ENCODE results near the gene FBXO44.

The FBXO44 gene

GRCh38 chr1:11640101-11640500 is 14.6 kb upstream of the FBXO44 start:
- no peak for DNase-seq

GRCh38 chr1:11640944-11641343 is 13.7 kb upstream of the FBXO44 start:
- no peak for DNase-seq

- DNase-seq: no peak
Observed at GRCh38 chr1:11641776-11642305, 12.8 kb upstream of the FBXO44 start.

- DNase-seq: peak; percentile 57
Observed at GRCh38 chr1:11642418-11643017, 12.2 kb upstream of the FBXO44 start.

- DNase-seq: no peak
Observed at GRCh38 chr1:11643782-11644181, 10.9 kb upstream of the FBXO44 start.

GRCh38 chr1:11645270-11645669 is 9.4 kb upstream of the FBXO44 start:
- DNase-seq: no peak

GRCh38 chr1:11645670-11646265 is 8.9 kb upstream of the FBXO44 start:
- DNase-seq: peak; percentile 77

GRCh38 chr1:11646317-11646716 is 8.4 kb upstream of the FBXO44 start:
- DNase-seq: no peak

GRCh38 chr1:11647333-11647732 is 7.3 kb upstream of the FBXO44 start:
- no peak for DNase-seq

- no peak for DNase-seq
Observed at GRCh38 chr1:11648039-11648438, 6.6 kb upstream of the FBXO44 start.

GRCh38 chr1:11648732-11649158 is 5.9 kb upstream of the FBXO44 start:
- DNase-seq: peak; percentile 41

- no peak for DNase-seq
Observed at GRCh38 chr1:11649237-11649623, 5.4 kb upstream of the FBXO44 start.

GRCh38 chr1:11649624-11650330 is 4.9 kb upstream of the FBXO44 start:
- no peak for DNase-seq

GRCh38 chr1:11650331-11650991 is 4.2 kb upstream of the FBXO44 start:
- DNase-seq: peak; percentile 86

GRCh38 chr1:11651017-11651416 is 3.7 kb upstream of the FBXO44 start:
- no peak for DNase-seq

GRCh38 chr1:11652203-11652780 is 2.4 kb upstream of the FBXO44 start:
- DNase-seq: no peak

- no peak for DNase-seq
Observed at GRCh38 chr1:11653101-11653860, 1.4 kb upstream of the FBXO44 start.

- no peak for DNase-seq
Observed at GRCh38 chr1:11653861-11654136, 878 bp upstream of the FBXO44 start.

- DNase-seq: no peak
Observed at GRCh38 chr1:11654939-11655808, 497 bp downstream of the FBXO44 start.

GRCh38 chr1:11657654-11658053 is 3.0 kb downstream of the FBXO44 start:
- no peak for DNase-seq

GRCh38 chr1:11658542-11658941 is 3.9 kb downstream of the FBXO44 start:
- no peak for DNase-seq

- DNase-seq: no peak
Observed at GRCh38 chr1:11659748-11660147, 5.1 kb downstream of the FBXO44 start.

All from CD4-positive, alpha-beta T cell treated with Interferon gamma for 1 hour (primary cell).